ENCODE results near the gene IL10RB. TPM values are rescaled to one million over a fixed set of nuclear protein-coding genes. Genes with fewer than 3 reads are reported as not detected.
A peak's percentile ranks its signal among the peaks of the same experiment; 100 is the strongest.
"Not testable (repeated sequence)": the region's sequence is repeated elsewhere in the genome, so short reads cannot be mapped to it uniquely, and the experiment has no call there.

The IL10RB gene
- 10 to 100 TPM; 17.5 to 27.3 (median 21.3) TPM for total RNA-seq

- Histone ChIP-seq H3K4me3 (peak within 1 kb of the TSS; percentile 50 to 76 (median 74)), H3K27me3 (no peaks in the 10 kb centered on the region), H3K4me1 (peaks cover 0 to 30% (median 6%) of the 10 kb centered on the region in 4 donors), H3K36me3 (peaks cover 0 to 63% (median 3%) of the 10 kb centered on the region in 3 donors), H3K27ac (peak within 1 kb of the TSS; percentile 38 to 90 (median 87)), H3K9me3 (no peaks in the 10 kb centered on the region)
- 7 to 16% methylated on average over 10 to 30 of the region's 60 CpGs for WGBS, 2 donors
- peak; percentile 58 to 59 for DNase-seq (ENCODE audit: low spot score in 2 of 2)
- TF ChIP-seq CTCF (IDR thresholded peaks at IDR 0.05) (no peak), EP300 (IDR thresholded peaks at IDR 0.05) (peak in 1 of 2 donors; percentile 33), POLR2A (IDR thresholded peaks at IDR 0.05) (peak in 1 of 2 donors; percentile 52)
Observed at GRCh38 chr21:33266050-33266788, at the start of gene IL10RB. Gene IL10RB, plus strand, starts transcription at chr21:33266367. Its CDS starts 99 bp downstream, at chr21:33266466.

GRCh38 chr21:33217138-33217520, 49.0 kb upstream of the IL10RB start:
- Histone ChIP-seq H3K4me3 (no peak overlapping the region), H3K27me3 (no peaks in the 10 kb centered on the region), H3K27ac (peak overlapping the region in 2 of 4 donors; percentile 10 to 50), H3K36me3 (no peaks in the 10 kb centered on the region), H3K9me3 (peaks cover 0 to 16% (median 0%) of the 10 kb centered on the region in 4 donors), H3K4me1 (peaks cover 0 to 9% (median 2%) of the 10 kb centered on the region in 4 donors)
- DNase-seq (ENCODE audit: low spot score in 2 of 2): no peak
- WGBS, 2 donors: 90 to 98% methylated on average over 2 of the region's 2 CpGs
- TF ChIP-seq POLR2A (IDR thresholded peaks at IDR 0.05): no peak
- no peak for TF ChIP-seq EP300 (IDR thresholded peaks at IDR 0.05)
- TF ChIP-seq CTCF (IDR thresholded peaks at IDR 0.05): no peak

GRCh38 chr21:33219300-33219699, 46.9 kb upstream of the IL10RB start:
- 95 to 98% methylated on average over 3 of the region's 3 CpGs for WGBS, 2 donors
- no peaks in the 10 kb centered on the region for H3K27me3 ChIP-seq
- H3K4me3 ChIP-seq: no peak overlapping the region
- H3K27ac ChIP-seq: no peak overlapping the region
- DNase-seq (ENCODE audit: low spot score in 2 of 2): no peak
- peaks cover 0 to 19% (median 0%) of the 10 kb centered on the region in 4 donors for H3K9me3 ChIP-seq
- H3K4me1 ChIP-seq: peaks cover 0 to 9% (median 0%) of the 10 kb centered on the region in 4 donors
- H3K36me3 ChIP-seq: no peaks in the 10 kb centered on the region
- no peak for TF ChIP-seq EP300 (IDR thresholded peaks at IDR 0.05)
- no peak for TF ChIP-seq CTCF (IDR thresholded peaks at IDR 0.05)
- TF ChIP-seq POLR2A (IDR thresholded peaks at IDR 0.05): no peak

GRCh38 chr21:33219954-33220353, 46.2 kb upstream of the IL10RB start:
- Histone ChIP-seq H3K4me1 (peaks cover 0 to 6% (median 0%) of the 10 kb centered on the region in 4 donors), H3K4me3 (no peak overlapping the region), H3K27ac (no peak overlapping the region), H3K9me3 (peaks cover 0 to 19% (median 0%) of the 10 kb centered on the region in 4 donors), H3K36me3 (no peaks in the 10 kb centered on the region), H3K27me3 (no peaks in the 10 kb centered on the region)
- WGBS, 2 donors: 82 to 89% methylated on average over 3 of the region's 3 CpGs
- no peak for TF ChIP-seq EP300 (IDR thresholded peaks at IDR 0.05)
- TF ChIP-seq POLR2A (IDR thresholded peaks at IDR 0.05): no peak
- TF ChIP-seq CTCF (IDR thresholded peaks at IDR 0.05): no peak
- DNase-seq (ENCODE audit: low spot score in 2 of 2): no peak

- H3K4me1 ChIP-seq; H3K36me3 ChIP-seq; H3K27me3 ChIP-seq; DNase-seq (ENCODE audit: low spot score in 2 of 2); H3K4me3 ChIP-seq; H3K27ac ChIP-seq: not testable (repeated sequence)
- 90 to 95% methylated on average over 3 of the region's 3 CpGs for WGBS, 2 donors
- peaks cover 0 to 19% (median 0%) of the 10 kb centered on the region in 4 donors for H3K9me3 ChIP-seq
Observed at GRCh38 chr21:33225376-33225775, 40.8 kb upstream of the IL10RB start.
